K562 (cell line): ENCODE results near the gene NDUFB10.

Experiments used
- CBFB ChIP-seq: sonication (generic); formaldehyde crosslinking; IDR thresholded peaks from 2 replicates; pipeline ENCODE4 v1.4.0; 2020; ENCODE audit warnings: mild to moderate bottlenecking, missing genetic modification reagents
- CBX2 ChIP-seq: fragments of 200-600 bp; sonication (generic); IDR thresholded peaks from one replicate; pipeline ENCODE4 v1.6.1; 2012; ENCODE audit warnings: mild to moderate bottlenecking, low read length, inconsistent platforms; ENCODE audit not compliant: insufficient read depth, poor library complexity, severe bottlenecking
- EZH2 ChIP-seq: IDR thresholded peaks from 2 replicates; pipeline ENCODE4 v1.6.1; 2012; ENCODE audit warnings: low read depth, mild to moderate bottlenecking, inconsistent platforms, low read length, borderline replicate concordance
- POLR2A ChIP-seq: fragments of 450-650 bp; conservative IDR thresholded peaks from 2 replicates; pipeline ENCODE4 v1.6.1; 2016
- TCF7 ChIP-seq: sonication (generic); IDR thresholded peaks from 2 replicates; pipeline ENCODE4 v1.6.1; 2016; ENCODE audit warnings: antibody characterized with exemption, borderline replicate concordance
- USF2 ChIP-seq: sonication (generic); formaldehyde crosslinking; IDR thresholded peaks from 2 replicates; pipeline ENCODE4 v1.5.0; 2020; ENCODE audit warnings: missing genetic modification reagents
- ZBTB1 ChIP-seq: sonication (generic); formaldehyde crosslinking; IDR thresholded peaks from 2 replicates; pipeline ENCODE4 v1.8.1; 2023; ENCODE audit warnings: missing genetic modification reagents, low read depth, mild to moderate bottlenecking, borderline replicate concordance
- TF ChIP-seq, protein P1 (sequence below): sonication (generic); formaldehyde crosslinking; IDR thresholded peaks from 2 replicates; pipeline ENCODE4 v1.8.0; 2022; ENCODE audit warnings: mild to moderate bottlenecking, missing genetic modification reagents

GRCh38 chr16:1938910-1939309 is 20.4 kb upstream of the NDUFB10 start:
- TF ChIP-seq EZH2 (no peak), TCF7 (no peak), CBFB (CRISPR knock-in tag) (no peak), ZBTB1 (CRISPR knock-in tag) (no peak), CBX2 (no peak), POLR2A (no peak), USF2 (CRISPR knock-in tag) (no peak)
- TF ChIP-seq, protein P1, sequence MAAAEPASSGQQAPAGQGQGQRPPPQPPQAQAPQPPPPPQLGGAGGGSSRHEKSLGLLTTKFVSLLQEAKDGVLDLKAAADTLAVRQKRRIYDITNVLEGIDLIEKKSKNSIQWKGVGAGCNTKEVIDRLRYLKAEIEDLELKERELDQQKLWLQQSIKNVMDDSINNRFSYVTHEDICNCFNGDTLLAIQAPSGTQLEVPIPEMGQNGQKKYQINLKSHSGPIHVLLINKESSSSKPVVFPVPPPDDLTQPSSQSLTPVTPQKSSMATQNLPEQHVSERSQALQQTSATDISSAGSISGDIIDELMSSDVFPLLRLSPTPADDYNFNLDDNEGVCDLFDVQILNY (CRISPR knock-in tag) = no peak
